OCI-LY3 (cell line): ENCODE measurements around the gene HYAL4.

Experiments used
- CTCF ChIP-seq: fragments of 200-600, 300-600 bp; sonication (generic); IDR thresholded peaks from 2 replicates; pipeline ENCODE4 v1.5.1; 2014; ENCODE audit warnings: antibody characterized with exemption, low read length, low read depth
- EZH2phosphoT487 ChIP-seq: fragments of 200-600 bp; shearing (Covaris generic); IDR thresholded peaks from 2 replicates; pipeline ENCODE4 v1.6.1; 2018; ENCODE audit warnings: antibody characterized with exemption, mixed run types, low read depth

DNA sequence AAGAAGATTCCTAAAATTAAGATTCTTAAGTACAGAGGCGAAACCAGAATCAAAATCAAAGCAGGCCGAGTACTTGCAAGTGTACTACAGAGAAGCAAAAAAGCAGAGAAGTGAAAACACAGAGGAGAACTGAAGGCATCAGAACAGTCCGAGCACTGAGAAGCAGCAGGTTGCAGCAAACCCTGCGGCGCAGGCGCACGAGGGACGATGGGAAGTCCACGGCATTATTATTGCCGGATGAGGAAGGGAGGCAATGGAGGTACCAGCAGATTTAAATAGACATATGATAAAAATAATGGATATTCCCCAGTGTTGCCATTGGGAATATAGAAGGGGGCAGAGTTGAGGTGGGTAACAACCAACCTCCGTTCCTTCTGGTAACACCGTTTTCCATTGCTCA, 72.9 kb downstream of the HYAL4 start:
- no peak for TF ChIP-seq CTCF
- no peak for TF ChIP-seq EZH2phosphoT487
